Activated T-cell treated with anti-CD3 and anti-CD28 coated beads, Interleukin-2, amount 50 U/mL, for 48 hours (primary cell): ENCODE measurements around the gene TEP1.
"Not testable (repeated sequence)": the region's sequence is repeated elsewhere in the genome, so short reads cannot be mapped to it uniquely, and the experiment has no call there.

Source experiments
- DNase-seq, 2 experiments: peaks; one replicate each; pipeline ENCODE4 v3.0.0-alpha.2; 2020

TEP1 gene

DNA sequence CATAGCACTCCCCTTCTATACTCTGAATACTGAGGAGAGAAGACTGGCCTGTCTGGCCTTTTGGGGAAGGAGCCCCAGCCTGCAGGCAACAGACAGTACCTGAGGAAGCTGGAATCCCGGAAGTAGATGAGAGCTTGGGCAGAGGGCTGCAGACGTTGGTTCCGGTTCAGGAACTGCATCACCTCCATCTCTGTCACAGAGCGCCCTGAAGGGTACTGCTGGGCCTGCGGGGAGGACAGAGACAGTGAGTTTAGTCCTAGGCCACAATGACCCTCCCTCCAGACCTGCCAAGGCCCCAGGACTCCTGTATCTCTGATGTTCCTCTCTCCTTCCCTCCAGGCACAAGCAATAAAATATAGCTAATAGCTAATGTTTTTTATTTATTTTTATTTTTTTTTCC lies 28.4 kb downstream of the TEP1 start:
- DNase-seq, result no peak

DNA sequence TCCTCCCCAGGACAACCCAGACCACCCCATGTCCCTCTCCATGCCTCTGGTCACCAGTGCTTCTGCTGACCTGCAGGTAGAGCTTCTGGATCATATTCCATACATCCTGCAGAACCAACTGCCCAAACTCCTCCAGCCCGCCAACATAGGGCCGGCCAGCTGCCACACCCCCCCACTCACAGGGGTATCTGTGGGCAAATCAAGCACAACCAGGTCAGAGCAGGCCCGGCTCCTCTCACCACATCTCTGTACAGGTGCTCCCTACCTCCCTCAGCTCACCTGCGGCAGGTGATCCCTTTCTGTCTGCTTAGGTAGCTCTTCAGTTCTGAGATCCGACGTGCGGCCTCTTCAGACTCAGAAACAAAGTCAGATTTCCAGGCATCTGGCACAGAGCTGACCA lies 29.0 kb downstream of the TEP1 start:
- no peak for DNase-seq

DNA sequence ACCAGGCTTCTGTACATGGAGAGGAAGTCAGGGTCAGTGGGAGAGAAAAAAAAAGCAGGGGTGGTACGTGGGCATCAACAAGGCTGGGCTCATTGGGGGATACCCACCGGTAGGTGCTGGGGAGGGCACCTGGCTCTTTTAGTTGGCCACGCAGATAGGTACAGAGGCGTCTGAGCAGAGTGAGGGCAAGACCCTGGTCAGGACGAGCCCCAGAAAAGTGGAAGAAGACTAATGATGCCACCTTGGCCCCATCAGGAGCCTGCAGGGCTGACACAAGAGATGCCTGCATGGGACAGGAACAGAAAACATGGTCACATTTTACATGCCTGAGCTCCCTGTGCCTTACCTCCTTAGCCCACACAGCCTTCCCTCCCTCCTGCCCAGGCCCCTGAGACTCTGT lies 29.7 kb downstream of the TEP1 start:
- DNase-seq, result no peak

DNA sequence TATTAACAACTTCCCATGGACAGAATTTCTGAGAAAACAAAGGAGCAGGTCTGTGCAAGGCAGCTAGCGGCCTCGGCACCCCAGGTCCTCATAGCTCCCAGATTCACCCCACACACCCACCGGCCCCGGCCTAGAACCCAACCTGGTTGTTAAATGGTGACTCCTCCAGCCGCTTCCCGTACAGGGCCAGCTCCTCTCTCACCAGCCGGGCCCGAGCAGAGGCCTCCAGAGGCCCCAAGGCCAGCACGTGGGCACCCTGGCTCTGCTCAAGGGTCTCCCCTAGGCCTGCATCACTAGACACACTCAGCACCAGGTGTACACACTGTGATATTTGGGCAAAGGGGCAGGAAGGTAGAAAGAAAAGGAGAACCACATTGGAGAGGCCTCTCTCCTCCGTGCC lies 30.3 kb downstream of the TEP1 start:
- no peak for DNase-seq

DNA sequence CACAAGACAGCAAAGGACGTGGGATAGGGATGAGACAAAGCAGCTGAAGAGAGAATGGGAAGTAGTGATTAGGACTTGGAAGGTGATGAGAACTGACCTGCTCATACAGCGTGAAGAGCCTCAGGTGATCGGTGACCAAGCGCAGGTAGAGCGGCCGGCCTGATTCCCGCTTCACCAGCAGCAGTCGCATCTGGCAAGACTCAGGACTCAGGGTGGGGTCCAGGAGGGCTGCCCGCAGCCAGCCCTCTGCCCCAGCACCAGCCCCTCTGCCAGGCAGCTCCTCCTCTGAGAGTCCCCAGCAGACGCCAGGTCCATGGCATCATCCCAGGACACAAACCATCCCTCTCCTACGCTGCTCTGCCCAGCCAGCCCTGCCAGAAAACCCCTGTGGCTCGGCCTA lies 30.8 kb downstream of the TEP1 start:
- no peak for DNase-seq

DNA sequence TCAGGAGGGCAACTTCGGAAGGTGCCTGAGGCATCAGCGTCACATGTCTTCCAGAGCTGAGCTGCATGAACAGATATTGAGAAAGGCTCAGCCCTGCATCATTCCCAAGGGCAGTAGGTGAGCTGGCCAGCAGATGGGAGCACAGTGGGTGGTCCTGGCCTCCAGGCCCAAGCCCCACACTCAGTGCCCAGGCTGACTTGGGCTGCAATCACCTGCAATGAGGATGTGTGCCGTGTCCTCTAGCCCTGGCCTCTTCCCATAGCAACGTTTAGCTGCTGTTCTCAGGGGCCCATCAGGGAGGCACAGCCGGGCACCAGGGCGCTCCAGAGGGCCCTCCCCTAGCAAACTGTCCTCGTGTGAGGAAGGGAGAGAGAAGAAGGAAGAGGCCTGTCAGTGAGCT lies 32.0 kb downstream of the TEP1 start:
- no peak for DNase-seq

DNA sequence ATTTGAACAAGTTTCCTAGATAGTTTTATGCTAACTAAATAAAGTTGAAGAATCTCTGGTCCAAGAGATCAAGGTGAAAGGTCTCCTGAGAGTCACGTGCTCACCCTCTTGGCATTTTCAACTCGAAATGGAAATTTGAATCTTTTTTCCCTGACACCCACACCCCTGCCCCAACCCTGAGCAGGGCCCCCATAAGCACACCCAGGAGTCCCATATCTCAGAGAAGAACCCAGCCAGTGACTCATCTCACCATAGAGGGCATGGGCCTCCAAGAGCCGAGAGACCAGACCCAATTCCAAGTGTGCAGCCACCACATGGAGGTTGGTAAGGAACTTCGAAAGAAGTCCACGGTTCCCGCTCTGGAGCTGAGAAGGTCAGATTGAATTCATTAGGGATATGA lies 32.6 kb downstream of the TEP1 start:
- DNase-seq, result no peak

DNA sequence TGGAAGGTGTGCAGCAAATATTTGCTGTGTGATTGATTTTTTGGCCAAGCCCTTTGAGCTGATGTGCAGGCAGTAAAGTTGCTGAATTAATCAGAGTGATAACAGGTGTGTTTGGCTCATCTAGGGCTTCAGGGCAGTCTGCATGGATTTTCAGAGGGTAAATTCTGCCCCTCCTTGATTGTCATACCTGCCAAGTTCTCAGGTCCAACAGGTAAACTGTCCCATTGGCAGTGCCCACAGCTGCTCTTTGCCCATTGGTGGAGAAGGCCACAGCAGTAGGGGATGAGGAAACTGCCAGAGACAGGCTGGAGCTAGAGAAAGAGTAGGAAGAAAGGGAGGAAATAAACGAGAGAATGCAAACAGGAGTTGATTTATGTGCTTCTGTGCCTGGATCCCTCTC lies 33.6 kb downstream of the TEP1 start:
- no peak for DNase-seq

DNA sequence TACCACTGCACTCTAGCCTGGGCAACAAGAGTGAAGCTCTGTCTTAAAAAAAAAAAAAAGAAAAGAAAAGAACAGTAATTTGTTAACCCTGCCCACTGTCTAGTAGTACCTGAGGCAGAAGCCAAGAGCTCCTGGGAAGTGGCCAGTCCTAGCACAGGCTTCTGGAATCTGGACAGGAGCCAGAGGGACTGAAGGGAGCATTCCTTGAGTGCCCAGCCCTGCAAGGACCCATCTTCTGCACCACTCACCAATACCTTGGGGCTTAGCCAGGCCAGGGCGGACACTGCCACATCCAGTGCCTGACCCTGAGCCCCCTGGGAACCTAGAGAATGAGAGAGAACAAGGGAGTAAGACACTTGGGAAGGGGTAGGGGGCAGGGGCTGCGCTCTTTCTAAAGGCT lies 36.1 kb downstream of the TEP1 start:
- no peak for DNase-seq

DNA sequence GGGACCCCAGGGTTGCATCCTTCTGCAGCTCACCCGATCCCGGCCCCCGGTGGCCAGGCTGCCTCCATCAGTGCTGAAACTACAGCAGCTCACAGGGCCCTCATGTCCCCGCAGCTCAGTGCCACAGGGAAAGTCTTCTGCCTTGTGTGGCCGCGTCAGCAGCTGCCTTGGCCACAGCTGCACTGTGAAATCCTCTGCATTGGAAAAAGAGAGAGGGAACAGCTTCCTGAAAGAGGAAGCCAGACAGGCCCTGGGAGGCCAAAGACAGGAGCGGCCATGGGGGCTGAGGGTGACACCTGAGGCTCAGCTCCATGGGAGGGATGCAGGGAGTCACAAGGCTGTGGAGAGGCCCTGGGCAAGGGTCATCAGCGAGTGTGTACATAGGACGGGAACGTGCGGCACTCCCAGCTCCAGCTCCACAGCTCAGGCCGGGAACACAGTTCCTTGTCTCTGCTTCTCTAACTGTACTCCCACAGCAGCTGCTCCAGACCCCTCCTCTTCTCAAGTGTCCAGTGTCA lies 37.2 kb downstream of the TEP1 start:
- DNase-seq, result no peak

DNA sequence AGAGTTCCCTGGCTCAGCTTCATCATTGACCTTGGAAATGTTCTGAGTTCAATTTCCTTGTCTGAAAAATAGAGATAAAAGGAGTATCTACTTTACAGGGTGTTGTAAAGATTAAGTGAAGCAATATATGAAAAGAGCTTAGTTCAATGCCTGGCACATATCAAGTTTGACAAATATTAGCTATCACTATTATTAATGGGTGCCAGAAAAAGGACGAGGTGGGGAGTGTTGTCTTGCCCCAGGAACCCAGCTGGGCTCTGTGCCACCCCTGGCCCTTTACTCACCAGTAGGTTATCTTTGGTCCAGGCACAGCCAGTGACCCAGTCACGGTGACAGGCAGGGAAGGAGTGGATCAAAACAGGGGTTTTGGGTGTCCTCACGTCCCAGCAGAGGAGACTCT lies 37.8 kb downstream of the TEP1 start:
- DNase-seq, result no peak

DNA sequence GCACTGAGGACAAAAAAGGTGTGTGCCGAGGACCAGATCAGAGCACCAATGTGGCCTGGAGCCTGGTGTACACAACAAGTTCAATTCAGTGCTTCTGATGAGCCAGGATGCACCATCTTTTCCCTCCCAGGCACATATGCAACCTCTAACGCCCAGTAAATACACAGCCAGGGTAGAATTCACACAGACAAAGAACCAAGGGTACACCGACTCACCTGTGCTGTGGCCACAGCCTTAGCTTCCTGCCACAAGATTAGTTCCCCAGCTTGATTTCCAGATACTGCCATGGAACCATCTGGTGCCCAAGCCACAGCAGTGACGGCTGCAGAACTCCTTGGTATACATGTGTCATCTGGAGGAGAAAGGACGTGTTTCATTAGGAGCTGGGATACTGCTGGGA lies 40.5 kb downstream of the TEP1 start:
- DNase-seq, result no peak

DNA sequence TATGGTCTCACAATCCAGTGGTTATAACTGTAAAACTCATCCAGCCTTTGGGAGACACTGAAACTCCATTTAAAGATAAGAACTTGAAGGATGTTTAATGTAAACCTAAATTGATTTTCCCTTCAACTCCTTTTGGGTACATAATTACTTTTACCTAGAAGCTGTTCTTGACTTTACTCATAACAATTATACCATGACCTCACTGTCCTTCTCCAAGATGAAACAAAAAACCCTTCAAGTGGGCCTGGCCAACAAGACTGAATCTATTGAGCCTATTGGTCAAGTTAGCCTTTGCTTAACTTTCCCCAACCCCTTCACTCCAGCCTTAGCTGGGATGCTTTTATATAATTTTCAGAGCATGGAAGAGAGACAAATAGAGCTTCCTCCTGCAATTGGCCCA lies 47.4 kb downstream of the TEP1 start:
- no peak for DNase-seq

DNA sequence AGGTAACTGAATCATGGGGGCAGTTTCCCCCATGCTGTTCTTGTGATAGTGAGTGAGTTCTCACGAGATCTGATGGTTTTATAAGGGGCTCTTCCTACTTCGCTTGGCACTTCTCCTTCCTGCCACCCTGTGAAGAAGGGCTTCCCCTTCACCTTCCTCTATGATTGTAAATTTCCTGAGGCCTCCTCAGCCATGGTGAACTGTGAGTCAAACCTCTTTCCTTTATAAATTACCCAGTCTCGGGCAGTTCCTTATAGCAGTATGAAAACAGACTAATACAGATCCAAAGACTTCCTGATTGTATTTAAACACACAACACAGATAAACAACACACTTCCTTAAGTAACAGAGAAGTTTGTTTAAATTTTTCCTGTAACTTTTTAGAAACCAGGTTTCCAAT lies 54.8 kb downstream of the TEP1 start:
- not testable (repeated sequence) for DNase-seq

DNA sequence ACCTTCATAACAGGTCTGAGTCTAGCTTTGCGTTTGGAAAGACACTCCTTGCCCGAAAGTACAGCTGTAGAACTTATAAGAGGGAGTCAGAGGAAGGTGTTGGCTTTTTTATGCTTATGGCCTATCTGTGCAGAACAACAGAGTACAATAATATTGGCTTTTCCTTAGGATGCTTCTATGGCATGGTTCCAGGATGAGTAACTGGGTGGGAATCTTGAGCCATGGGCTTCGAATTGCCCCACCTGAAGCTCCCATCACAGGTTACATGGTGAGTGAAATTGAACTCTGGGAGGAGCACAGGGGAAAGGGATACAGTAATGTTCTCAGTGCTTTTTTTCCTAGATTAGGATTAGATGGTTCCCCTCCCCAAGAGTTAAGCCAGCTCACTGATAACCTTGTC lies 56.9 kb downstream of the TEP1 start:
- no peak for DNase-seq

DNA sequence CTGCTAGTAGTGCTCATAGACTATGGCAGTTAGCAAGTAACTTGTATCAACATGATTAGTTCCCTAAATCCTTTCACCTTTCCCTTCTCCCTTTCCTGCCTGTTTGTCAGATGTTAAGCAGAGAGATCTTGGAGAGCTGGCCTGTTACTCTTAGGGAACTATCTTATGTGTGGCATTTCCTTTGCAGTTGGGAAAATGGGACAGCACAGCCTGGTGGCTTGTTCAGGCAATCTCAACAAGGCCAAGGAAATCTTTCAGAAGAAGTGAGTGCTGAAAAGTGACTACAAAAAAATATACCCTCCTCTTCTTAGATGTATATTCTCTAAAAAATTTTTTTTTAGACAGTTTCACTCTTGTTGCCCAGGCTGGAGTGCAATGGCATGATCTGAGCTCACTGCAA lies 62.4 kb downstream of the TEP1 start:
- no peak for DNase-seq

DNA sequence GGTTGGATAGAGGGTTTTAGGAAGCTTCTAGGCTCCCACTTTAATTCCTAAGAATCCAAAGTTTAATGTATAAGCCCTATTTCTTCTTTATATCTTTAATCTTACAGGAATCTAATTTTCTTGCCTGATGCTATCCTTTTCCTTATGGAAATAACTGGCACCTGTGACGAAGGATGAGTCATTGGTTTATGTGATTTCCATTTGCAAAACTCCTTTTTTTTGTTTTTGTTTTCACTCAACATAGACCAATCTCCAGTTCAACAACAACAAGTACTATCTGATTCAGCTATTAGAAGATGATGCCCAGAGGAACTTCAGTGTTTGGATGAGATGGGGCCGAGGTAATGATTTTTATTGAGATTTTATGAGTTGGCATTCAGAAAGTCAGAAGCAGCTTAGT lies 63.0 kb downstream of the TEP1 start:
- no peak for DNase-seq

DNA sequence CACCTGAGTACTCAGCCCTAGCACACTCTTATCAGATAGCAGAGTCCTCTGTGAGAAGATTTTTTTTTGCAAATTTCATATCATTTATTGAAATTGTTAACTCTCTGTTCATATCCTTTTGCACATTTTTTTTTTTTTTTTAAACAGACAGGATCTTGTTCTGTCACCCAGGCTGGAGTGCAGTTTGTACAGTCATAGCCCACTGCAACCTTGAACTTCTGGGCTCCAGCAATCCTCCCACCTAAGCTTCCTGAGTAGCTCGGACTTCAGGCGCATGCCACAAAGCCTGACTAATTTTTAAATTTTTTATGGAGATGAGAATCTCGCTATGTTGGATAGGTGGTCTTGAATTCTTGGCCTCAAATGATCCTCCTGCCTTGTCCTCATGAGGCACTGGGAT lies 65.6 kb downstream of the TEP1 start:
- no peak for DNase-seq

DNA sequence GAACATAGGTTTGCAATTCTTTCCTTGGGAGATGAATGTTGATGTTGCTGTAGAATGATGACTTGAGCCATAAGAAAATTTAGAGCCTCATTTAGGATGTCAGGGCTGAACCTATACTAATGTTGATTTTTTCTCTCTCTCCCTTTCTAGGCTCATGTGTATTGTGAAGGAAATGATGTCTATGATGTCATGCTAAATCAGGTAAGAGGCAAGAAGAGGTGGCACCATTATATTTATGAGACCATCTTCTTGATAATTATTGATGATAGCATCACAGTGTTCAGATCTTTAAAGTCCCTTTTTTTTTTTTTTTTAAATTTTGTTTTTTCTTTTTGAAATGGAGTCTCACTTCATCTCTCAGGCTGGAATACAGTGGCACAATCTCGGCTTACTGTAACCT lies 66.6 kb downstream of the TEP1 start:
- DNase-seq, result no peak

DNA sequence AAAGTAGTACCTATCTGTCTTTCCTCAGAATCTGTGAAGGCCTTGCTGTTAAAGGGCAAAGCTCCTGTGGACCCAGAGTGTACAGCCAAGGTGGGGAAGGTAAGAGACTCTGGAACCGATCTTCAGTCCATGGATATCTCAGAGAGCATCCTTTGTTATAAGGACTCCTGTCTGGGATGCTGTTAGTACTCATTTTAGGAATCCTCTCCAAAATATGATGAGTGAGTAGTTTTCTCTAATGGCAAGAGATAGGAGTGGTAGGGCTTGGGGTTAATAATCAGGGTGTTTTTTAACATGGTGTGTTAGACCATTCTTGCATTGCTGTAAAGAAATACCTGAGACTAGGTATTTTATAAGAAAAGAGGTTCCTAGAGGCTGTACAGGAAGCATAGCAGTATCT lies 67.9 kb downstream of the TEP1 start:
- DNase-seq, result no peak

DNA sequence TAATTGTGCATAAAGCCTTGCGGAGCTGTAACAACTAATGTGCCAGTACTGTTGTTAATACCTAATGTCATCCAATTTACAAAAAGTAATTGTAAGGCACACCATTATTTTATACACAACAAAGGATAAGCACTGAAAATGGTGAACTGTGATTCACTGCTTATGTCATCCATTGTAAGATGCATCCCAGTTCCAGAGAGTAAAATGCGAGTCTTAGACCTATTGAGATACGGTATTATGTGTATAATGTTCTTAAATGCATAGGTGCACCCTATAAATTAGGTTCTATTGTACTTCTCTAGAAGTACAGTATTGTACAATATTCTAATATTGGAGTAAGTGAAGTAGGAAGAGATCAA lies 69.5 kb downstream of the TEP1 start:
- DNase-seq, result no peak

DNA sequence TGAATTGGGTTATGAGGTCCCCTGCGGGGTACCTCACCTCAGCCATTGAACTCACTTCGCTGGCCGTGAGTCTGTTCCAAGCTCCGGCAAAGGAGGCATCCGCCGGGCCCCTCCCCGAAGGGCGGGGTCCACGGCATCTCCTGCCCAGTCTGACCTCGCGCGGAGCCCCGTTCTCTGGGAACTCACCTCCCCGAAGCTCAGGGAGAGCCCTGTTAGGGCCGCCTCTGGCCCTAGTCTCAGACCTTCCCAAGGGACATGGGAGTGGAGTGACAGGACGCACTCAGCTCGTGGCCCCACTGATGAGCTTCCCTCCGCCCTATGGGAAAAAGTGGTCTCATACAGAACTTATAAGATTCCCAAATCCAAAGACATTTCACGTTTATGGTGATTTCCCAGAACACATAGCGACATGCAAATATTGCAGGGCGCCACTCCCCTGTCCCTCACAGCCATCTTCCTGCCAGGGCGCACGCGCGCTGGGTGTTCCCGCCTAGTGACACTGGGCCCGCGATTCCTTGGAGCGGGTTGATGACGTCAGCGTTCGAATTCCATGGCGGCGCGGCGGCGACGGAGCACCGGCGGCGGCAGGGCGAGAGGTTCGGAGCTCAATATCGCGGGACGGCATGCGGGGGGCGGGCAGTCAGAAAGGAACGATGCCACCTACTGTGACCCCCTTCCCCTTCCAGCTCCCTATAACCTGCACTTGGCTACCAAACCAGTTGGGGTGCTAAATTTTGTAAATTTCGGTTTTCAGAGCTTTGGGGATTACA lies 70.0 kb downstream of the TEP1 start, which contains the start of gene PARP2:
Gene PARP2 (plus strand): TSS at position 544 of the 770 bp plus-strand sequence. CDS start 7 bp downstream, at position 551.
- peak; percentile 97 to 98 for DNase-seq

DNA sequence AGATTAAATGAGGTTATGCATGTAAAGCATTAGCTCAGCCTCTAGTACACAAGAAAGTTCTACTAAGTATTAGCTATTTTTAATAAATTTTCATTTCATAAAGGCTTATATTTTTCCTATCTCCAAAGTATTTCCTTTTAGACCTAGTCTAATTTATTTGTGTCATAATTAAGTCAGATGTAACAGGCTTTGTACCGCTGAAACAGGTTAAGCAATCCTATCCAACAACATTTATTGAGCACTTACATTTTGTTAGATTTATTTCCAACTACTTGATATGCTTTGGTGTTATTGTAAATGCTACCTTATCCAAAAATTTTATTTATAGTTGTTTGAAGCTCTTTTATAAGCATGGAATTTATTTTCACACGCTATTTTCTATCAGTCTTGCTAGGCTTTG lies 71.7 kb downstream of the TEP1 start:
- DNase-seq, result no peak

DNA sequence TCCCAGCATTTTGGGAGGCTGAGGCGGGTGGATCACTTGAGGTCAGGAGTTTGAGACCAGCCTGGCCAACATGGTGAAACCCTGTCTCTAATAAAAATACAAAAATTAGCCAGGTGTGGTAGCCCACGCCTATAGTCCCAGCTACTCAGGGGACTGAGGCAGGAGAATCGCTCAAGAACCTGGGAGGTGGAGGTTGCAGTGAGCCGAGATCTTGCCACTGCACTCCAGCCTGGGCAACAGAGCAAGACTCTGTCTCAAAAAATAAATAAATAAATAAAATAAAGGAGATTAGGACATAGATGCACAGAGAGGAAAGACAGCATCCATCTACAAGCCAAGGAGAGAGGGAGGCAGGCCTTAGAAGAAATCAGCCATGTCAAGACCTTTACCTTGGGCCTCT lies 72.3 kb downstream of the TEP1 start:
- DNase-seq, result not testable (repeated sequence)

DNA sequence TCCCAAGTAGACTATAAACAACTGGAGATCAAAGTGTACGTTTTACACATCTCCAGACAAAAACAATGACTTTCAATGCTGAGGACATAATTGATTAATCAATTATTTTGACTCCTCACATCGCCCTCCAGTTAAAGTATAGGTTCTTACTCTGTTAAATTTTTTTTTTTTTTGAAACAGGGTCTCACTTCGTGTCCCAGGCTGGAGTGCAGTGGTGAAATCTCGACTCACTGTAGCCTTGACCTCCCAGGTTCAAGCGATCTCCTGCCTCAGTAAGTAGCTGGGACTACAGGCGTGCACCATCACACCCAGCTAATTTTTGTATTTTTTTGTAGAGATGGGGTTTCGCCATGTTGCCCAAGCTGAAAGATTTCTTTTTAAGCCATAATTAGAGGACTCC lies 79.3 kb downstream of the TEP1 start:
- DNase-seq, result no peak
